COR-L47 (cell line): ENCODE results near the gene GNRH2.
"Not testable (repeated sequence)": the region's sequence is repeated elsewhere in the genome, so short reads cannot be mapped to it uniquely, and the experiment has no call there.

Experiments used
- DNase-seq: peaks from one replicate; lab custom pipeline; 2025; lab: John Stamatoyannopoulos, UW

The GNRH2 gene

GRCh38 chr20:3042625-3043024 is 797 bp upstream of the GNRH2 start:
- DNase-seq: peak; percentile 24

DNA sequence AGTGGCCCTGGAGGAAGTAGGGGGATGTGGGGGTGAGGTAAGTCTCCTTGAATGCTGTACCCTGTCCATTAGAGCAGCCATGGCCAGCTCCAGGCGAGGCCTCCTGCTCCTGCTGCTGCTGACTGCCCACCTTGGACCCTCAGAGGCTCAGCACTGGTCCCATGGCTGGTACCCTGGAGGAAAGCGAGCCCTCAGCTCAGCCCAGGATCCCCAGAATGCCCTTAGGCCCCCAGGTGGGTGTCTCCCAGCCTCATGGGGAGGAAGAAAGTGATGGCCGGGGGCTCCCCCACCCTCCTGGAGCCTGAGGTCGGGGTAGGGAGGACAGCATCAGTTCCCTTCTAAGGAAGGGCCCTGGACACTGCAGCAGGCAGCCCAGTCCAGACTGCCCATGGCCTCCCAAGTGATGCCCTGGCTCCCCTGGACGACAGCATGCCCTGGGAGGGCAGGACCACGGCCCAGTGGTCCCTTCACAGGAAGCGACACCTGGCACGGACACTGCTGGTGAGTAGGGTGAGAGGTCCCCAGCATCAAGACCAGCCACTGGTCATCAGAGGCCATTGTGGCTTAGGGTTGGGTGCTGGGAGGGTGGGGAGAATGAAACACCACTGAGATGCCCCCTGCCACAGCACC is 1.0 kb downstream of the GNRH2 start:
- no peak for DNase-seq

DNA sequence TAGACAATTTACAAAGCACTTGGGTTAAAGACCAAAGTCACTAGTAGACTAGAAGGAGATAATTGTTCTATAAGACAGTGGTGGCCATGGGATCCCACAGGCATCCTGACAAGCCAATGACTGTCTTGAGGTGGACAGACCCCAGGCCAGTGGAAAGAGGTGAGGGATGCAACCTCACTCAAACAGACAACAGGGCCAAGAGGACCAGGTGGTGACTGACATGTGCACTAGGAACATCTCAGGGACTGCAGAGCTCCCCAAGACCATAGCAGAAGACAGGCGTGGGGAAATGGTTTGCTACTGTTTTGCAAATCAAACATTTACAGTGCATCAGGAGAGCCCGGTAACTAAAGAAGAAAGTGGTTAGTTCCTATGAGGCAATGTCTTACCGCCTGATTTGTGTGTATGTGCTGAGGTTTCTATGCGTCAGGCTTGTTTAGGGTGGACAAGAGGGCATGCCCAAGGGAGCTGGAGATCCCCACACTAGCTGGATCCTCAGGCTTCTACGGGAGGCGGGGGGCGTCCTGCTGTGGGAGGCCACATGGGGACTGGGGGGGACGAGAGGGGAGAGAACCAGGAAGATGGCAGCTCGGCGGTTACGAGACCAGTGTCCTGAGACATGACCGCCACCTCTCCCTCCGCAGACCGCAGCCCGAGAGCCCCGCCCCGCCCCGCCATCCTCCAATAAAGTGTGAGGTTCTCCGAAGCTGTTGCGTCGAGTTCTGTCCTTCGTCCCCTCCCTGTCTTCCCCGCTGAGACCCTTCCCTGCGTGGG is 1.8 kb downstream of the GNRH2 start:
- peak; percentile 86 for DNase-seq

- peak; percentile 86 for DNase-seq
These were observed 2.6 kb downstream of the GNRH2 start, which contains the start of gene MRPS26 for GRCh38 chr20:3045816-3046676. MRPS26 (plus strand) TSS chr20:3046052; CDS start chr20:3046069, 17 bp downstream.

DNA sequence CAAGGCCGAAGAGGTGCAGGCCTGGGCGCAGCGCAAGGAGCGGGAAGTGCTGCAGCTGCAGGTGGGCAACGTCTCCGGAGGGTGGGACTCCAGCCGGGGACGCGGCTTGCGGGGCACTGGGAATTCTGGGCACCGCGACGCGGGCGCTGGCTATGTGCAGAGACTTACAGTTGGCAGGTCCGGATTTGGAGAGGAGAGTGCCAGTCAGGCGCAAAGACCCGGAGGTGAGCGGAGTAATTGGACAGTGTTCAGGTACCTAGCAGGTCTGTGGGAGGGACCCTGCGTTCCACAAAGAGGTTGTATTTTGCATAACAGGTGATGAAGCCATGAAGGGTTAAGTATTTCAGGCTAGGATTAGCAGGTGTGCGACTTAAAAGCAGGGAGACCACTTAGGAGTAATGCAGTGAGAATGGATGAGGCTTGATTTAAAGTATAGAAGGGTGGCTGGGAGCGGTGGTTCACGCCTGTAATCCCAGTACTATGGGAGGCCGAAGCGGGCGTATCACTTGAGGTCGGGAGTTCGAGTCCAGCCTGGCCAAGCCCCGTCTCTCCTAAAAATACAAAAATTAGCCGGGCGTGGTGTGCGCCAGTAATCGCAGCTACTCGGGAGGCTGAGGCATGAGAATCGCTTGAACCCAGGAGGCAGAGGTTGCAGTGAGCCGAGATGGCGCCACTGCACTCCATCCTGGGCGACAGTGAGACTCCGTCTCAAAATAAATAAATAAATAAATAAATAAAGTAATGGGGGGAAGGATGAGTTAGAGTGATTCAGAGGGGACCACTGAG is 3.4 kb downstream of the GNRH2 start:
- peak; percentile 57 for DNase-seq

DNA sequence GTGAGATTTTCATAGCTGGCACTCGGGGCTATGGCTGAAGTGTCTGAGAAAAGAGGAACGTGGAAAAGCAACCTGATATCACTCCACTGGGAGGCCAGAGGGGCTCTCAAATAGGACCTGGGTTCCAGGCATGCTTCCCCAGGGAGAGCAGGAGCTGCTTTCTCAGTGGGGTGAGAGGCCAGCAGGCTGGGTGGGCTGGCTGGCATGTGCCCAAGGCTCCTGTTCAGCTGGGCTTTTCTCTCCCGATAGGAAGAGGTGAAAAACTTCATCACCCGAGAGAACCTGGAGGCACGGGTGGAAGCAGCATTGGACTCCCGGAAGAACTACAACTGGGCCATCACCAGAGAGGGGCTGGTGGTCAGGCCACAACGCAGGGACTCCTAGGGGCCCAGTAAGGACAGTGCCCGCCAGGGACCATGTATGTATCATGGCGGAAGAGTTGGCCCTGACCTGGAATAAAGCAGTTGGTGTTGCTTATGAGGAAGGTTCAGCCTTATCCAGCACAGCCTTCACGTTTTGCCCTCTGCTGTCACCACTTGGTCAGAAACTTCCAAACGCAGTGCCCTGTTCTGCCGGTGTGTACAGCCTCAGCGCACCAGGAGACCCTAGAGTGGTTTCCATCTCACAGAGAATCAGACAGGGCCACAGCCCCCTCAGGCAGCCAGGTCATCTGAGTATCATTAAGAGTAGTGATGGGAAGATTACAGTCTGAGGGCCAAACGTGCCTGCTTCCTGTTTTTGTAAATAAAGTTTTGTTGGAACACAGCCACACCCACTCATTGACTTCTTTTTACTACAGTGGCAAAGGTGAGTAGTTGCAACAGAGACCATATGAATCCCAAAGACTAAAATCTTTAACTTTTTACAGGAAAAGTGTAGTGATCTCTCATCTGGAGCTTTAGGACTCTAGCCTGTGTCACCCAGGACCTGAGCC is 4.3 kb downstream of the GNRH2 start:
- DNase-seq: no peak

DNA sequence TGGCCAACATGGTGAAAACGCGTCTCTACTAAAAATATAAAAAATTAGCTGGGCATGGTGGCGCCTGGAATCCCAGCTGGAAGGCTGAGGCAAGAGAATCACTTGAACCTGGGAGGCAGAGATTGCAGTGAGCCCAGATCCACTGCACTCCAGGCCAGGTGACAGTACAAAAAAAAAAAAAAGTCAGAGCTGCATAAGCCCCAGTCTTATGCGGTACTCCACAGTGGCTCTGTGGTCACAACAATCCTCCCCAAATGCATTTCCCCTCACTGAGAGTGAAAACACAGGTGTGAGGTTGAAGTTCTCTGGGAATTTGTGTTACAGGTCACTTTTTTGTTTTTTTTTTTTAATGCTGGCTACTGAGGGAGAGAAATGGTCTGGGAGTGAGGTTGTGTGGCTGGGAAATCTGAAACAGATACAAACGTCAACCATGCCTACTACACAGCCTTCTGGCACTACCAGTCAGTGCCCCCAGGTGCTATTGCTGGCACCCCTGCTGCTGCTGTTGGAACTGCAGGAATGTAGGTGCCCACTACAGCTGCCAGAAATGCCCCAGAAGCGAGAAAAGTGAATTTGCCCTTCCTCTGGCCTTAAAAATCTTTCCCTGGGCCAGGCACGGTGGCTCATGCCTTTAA is 8.1 kb downstream of the GNRH2 start:
- no peak for DNase-seq

DNA sequence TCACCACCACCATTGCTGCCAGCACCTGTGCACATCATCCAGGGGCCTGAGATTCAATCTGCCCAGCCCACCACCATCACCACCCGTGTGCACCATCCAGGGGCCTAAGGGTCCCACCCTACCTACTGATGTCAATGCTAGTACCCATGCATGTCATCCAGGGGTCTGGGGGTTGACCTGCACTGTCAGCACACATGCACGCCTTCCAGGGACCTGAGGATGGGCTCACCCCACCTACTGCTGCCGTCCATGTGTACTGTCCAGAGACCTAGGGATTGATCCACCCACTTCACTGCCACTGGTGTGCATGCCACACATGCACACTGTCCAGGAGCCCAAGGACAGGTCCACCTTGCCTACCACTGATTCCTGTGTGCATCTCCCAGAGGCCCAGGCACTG is 16.1 kb downstream of the GNRH2 start:
- no peak for DNase-seq

GRCh38 chr20:3064119-3064518 is 20.7 kb downstream of the GNRH2 start:
- not testable (repeated sequence) for DNase-seq

GRCh38 chr20:3067139-3068014 is 24.0 kb downstream of the GNRH2 start:
- DNase-seq: no peak

GRCh38 chr20:3068075-3068474 is 24.7 kb downstream of the GNRH2 start:
- no peak for DNase-seq

GRCh38 chr20:3068986-3069900 is 25.8 kb downstream of the GNRH2 start:
- peak; percentile 33 for DNase-seq

DNA sequence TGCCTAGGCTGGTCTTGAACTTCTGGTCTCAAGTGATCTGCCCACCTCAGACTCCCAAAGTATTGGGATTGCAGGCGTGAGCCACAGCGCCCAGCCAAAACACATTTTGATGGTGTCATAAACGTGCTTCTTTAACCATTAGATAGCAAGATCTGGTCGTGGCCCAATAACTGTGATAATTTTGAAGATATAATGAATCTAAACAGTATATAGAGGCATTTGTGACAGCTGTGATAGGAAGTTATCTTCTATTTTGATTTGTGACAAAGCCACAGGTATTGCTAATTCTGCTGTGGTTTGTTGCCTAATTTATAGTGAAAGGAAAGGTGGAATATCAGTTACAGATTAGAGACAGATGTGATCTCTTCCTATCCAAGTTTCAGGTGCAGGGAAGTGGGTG is 27.3 kb downstream of the GNRH2 start:
- DNase-seq: no peak

- no peak for DNase-seq
These were observed 27.8 kb downstream of the GNRH2 start for GRCh38 chr20:3071266-3071609.

DNA sequence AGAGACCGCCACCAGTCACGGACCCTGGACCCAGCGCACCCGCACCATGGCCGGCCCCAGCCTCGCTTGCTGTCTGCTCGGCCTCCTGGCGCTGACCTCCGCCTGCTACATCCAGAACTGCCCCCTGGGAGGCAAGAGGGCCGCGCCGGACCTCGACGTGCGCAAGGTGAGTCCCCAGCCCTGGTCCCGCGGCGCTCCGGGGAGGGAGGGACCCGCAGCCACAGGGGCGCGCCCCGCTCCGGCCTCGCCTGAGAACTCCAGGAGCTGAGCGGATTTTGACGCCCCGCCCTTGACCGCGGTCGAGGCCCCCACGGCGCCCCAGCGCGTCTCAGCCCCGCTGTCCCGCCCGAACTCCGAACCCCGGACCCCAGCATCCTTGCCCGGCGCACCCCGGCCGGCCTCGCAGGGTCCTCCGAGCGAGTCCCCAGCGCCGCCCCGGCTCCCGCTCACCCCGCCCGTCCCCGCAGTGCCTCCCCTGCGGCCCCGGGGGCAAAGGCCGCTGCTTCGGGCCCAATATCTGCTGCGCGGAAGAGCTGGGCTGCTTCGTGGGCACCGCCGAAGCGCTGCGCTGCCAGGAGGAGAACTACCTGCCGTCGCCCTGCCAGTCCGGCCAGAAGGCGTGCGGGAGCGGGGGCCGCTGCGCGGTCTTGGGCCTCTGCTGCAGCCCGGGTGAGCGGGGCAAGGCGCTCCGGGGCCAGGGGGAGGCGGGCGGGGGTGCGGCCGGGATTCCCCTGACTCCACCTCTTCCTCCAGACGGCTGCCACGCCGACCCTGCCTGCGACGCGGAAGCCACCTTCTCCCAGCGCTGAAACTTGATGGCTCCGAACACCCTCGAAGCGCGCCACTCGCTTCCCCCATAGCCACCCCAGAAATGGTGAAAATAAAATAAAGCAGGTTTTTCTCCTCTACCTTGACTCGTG is 28.4 kb downstream of the GNRH2 start, which contains the start of gene OXT:
Gene OXT (plus strand): TSS at position 11 of the 920 bp plus-strand sequence. CDS start 36 bp downstream, at position 47.
- DNase-seq: no peak

GRCh38 chr20:3072530-3073250 is 29.3 kb downstream of the GNRH2 start:
- no peak for DNase-seq
